A549 (cell line): ENCODE data around the gene ACVR2B. TPM values are rescaled to one million over a fixed set of nuclear protein-coding genes. Genes with fewer than 3 reads are reported as not detected.

ENCODE experiments used
- ATAC-seq, 2 experiments: fragments of 200-7000 bp in 1 of 2; fragments of >200 bp in 1 of 2; cut with Nextera tagmentation in 1 of 2; cut with Tn5 transposase in 1 of 2; 3 replicates each; pipeline versions ENCODE4 v1.8.0 to v1.9.1; 2018 to 2020; ENCODE audit warnings: mild to moderate bottlenecking in 1 of 2, moderate library complexity in 1 of 2
- CTCF ChIA-PET: fragments of 300-600 bp; sonication (Branson Sonifier 250); formaldehyde crosslinking; extraction: SDS; loops from one replicate; lab custom pipeline; 2021; ENCODE audit warnings: antibody characterized with exemption, inconsistent platforms; lab: Yijun Ruan, JAX
- POLR2A ChIA-PET: fragments of 350-600 bp; formaldehyde crosslinking; extraction: SDS; loops from one replicate; lab custom pipeline; 2021; ENCODE audit warnings: antibody characterized with exemption, inconsistent platforms; lab: Yijun Ruan, JAX
- DNase-seq, 2 experiments: peaks; one replicate each; pipeline versions ENCODE4 v3.0.0 to v3.0.0-alpha.2; 2011 to 2016; ENCODE audit warnings: low read depth in 1 of 2, low spot score in 1 of 2
- FAIRE-seq: peaks from 2 replicates; lab custom pipeline; 2011; peaks lifted over from hg19 to GRCh38; lab: Jason Lieb, UNC
- H3K27ac ChIP-seq, 2 experiments: fragments of >200 bp; sonication (Bioruptor Twin); formaldehyde crosslinking; 3 replicates each; pipeline ENCODE4 v1.5.1; 2016 to 2017
- H3K4me1 ChIP-seq: fragments of >200 bp; sonication (Bioruptor Twin); formaldehyde crosslinking; 3 replicates; pipeline ENCODE4 v1.6.1; 2016
- H3K4me2 ChIP-seq: fragments of >200 bp; sonication (Bioruptor Twin); formaldehyde crosslinking; 3 replicates; pipeline ENCODE4 v1.6.1; 2016
- H3K4me3 ChIP-seq: fragments of >200 bp; sonication (Bioruptor Twin); formaldehyde crosslinking; 3 replicates; pipeline ENCODE4 v1.5.1; 2016
- H3K9me3 ChIP-seq: fragments of >200 bp; sonication (Bioruptor Twin); formaldehyde crosslinking; 3 replicates; pipeline ENCODE4 v1.6.1; 2016
- ATOH8 ChIP-seq: fragments of 250-450 bp; sonication (Bioruptor Pico); IDR thresholded peaks from 2 replicates; pipeline ENCODE4 v1.5.0; 2020; ENCODE audit warnings: low read depth, mild to moderate bottlenecking, moderate library complexity
- CBX2 ChIP-seq: fragments of 200-600 bp; sonication (generic); IDR thresholded peaks from 2 replicates; pipeline ENCODE4 v1.6.1; 2016; ENCODE audit warnings: low read depth, mild to moderate bottlenecking, borderline replicate concordance
- CHD2 ChIP-seq: fragments of 150-350 bp; IDR thresholded peaks from 2 replicates; pipeline ENCODE4 v1.6.1; 2014; ENCODE audit warnings: low read length; ENCODE audit not compliant: partially characterized antibody
- CHD4 ChIP-seq: fragments of 200-600 bp; sonication (generic); IDR thresholded peaks from 2 replicates; pipeline ENCODE4 v1.6.1; 2016; ENCODE audit warnings: antibody characterized with exemption, mild to moderate bottlenecking, borderline replicate concordance
- FOSB ChIP-seq: fragments of 250-450 bp; sonication (Bioruptor Pico); IDR thresholded peaks from 2 replicates; pipeline ENCODE4 v1.5.0; 2020; ENCODE audit warnings: mild to moderate bottlenecking, moderate library complexity
- HDAC2 ChIP-seq: fragments of 200-600 bp; sonication (generic); IDR thresholded peaks from 2 replicates; pipeline ENCODE4 v1.6.1; 2016
- HOXB13 ChIP-seq: fragments of 250-450 bp; sonication (Bioruptor Pico); IDR thresholded peaks from 2 replicates; pipeline ENCODE4 v1.5.0; 2020; ENCODE audit warnings: low read depth, mild to moderate bottlenecking, moderate library complexity
- MAX ChIP-seq: IDR thresholded peaks from 2 replicates; pipeline ENCODE4 v1.6.1; 2012
- POLR2AphosphoS2 ChIP-seq: conservative IDR thresholded peaks from 2 replicates; pipeline ENCODE4 v1.6.1; 2012; ENCODE audit warnings: low read length, improper control_type of control experiment, inconsistent platforms
- RAD21 ChIP-seq, 2 experiments: fragments of >200 bp in 1 of 2; sonication (Bioruptor Twin) in 1 of 2; formaldehyde crosslinking in 1 of 2; IDR thresholded peaks in 1 of 2; conservative IDR thresholded peaks in 1 of 2; 2 replicates in 1 of 2; 3 replicates in 1 of 2; pipeline ENCODE4 v1.6.1; 2012 to 2018; ENCODE audit warnings: inconsistent platforms in 1 of 2
- TFCP2L1 ChIP-seq: fragments of 250-450 bp; sonication (Bioruptor Pico); IDR thresholded peaks from 2 replicates; pipeline ENCODE4 v1.5.0; 2021; ENCODE audit warnings: mild to moderate bottlenecking
- TP53 ChIP-seq: fragments of 250-450 bp; sonication (Bioruptor Pico); IDR thresholded peaks from 2 replicates; pipeline ENCODE4 v1.5.0; 2021; ENCODE audit warnings: mild to moderate bottlenecking, moderate library complexity
- WGBS: methylation state at CpG from one replicate; pipeline ENCODE4 v1.1.6; 2017; ENCODE audit errors: missing lambda C conversion rate; 5-methylcytosine and 5-hydroxymethylcytosine counted together
- polyA plus RNA-seq, 4 experiments: library from polyadenylated mRNA; depleted of rRNA in 3 of 4; stranded (reverse); fragments of >200 nt; fragmentation: RNase III in 1 of 4; extraction: RNeasy Plus Mini Kit Qiagen cat#74134 plus additional on column Dnase treatment in 1 of 4; gene quantifications; 2 replicates in 3 of 4; 3 replicates in 1 of 4; pipeline ENCODE4 v1.2.3, GENCODE V29; 2011 to 2017
- small RNA-seq, 6 experiments: library from RNA; depleted of rRNA; stranded (forward); fragments of <200 nt; gene quantifications; one replicate each; pipeline ENCODE3, GENCODE V24; 2012

The ACVR2B gene
- polyA plus RNA-seq, 2 of the 4 experiments (the other 2 are of a cell fraction), result 1.2 to 2.8 TPM

- Histone ChIP-seq H3K4me1 (no peaks in the 10 kb centered on the region), H3K4me3 (no peak overlapping the region), H3K9me3 (no peaks in the 10 kb centered on the region), H3K4me2 (no peak overlapping the region), H3K27ac (no peak overlapping the region)
- ChIA-PET POLR2A (no interaction called here), CTCF (interaction anchor here (0.6 to 1.2 kb wide), 3 partner anchors 10 to 21 kb away, joined by 3 to 7 read pairs (median 3); no protein-coding TSS in a partner anchor)
- 83% methylated on average over 9 of the region's 9 CpGs for WGBS
- ATAC-seq, result no peak
- no peak for TF ChIP-seq CHD2
- no peak for TF ChIP-seq ATOH8 (CRISPR knock-in tag)
- TF ChIP-seq CBX2, result no peak
- no peak for TF ChIP-seq CHD4
- no peak for TF ChIP-seq FOSB (CRISPR knock-in tag)
- TF ChIP-seq TFCP2L1 (CRISPR knock-in tag), result no peak
- no peak for TF ChIP-seq RAD21 (conservative IDR thresholded peaks at IDR 0.05 in 1 of 2, IDR thresholded peaks at IDR 0.05 in 1 of 2)
- TF ChIP-seq MAX, result no peak
- TF ChIP-seq HDAC2, result no peak
- no peak for TF ChIP-seq TP53 (CRISPR knock-in tag)
- no peak for TF ChIP-seq HOXB13
- no peak for TF ChIP-seq POLR2AphosphoS2
- FAIRE-seq, result no peak
- no peak for DNase-seq
These were observed 88.1 kb downstream of the ACVR2B start for GRCh38 chr3:38541806-38542205.

Small RNA genes lying within 50 kb of the gene (small RNA-seq; reads per million reads assigned to genes)
- 0 reads per million in 6 experiments for gene RF00019

Other genes starting within 250 kb of the ACVR2B start
- 0.21 TPM in 1 of 2 replicates, not detected in the other for gene SLC22A13, start 188.1 kb upstream of the ACVR2B start, polyA plus RNA-seq (2011; rRNA removed)
- gene SLC22A13, start 188.1 kb upstream of the ACVR2B start, polyA plus RNA-seq (2017; fragmentation: RNase III; extraction: RNeasy Plus Mini Kit Qiagen cat#74134 plus additional on column Dnase treatment), result 0.08 to 0.16 TPM (median 0.13 TPM) in 3 replicates
- gene SLC22A14, start 171.6 kb upstream of the ACVR2B start, polyA plus RNA-seq (2011; rRNA removed), result 0.04 and 0.05 TPM in 2 replicates
- gene SLC22A14, start 171.6 kb upstream of the ACVR2B start, polyA plus RNA-seq (2017; fragmentation: RNase III; extraction: RNeasy Plus Mini Kit Qiagen cat#74134 plus additional on column Dnase treatment), result 0.11 TPM in 1 of 3 replicates, not detected in the others
- 5.4 and 6.6 TPM in 2 replicates for gene XYLB, start 107.1 kb upstream of the ACVR2B start, polyA plus RNA-seq (2011; rRNA removed)
- 4.4 to 4.9 TPM (median 4.8 TPM) in 3 replicates for gene XYLB, start 107.1 kb upstream of the ACVR2B start, polyA plus RNA-seq (2017; fragmentation: RNase III; extraction: RNeasy Plus Mini Kit Qiagen cat#74134 plus additional on column Dnase treatment)
- gene EXOG, start 42.5 kb downstream of the ACVR2B start, polyA plus RNA-seq (2011; rRNA removed), result 16.6 and 17.1 TPM in 2 replicates
- gene EXOG, start 42.5 kb downstream of the ACVR2B start, polyA plus RNA-seq (2017; fragmentation: RNase III; extraction: RNeasy Plus Mini Kit Qiagen cat#74134 plus additional on column Dnase treatment), result 11.2 to 16.0 TPM (median 12.9 TPM) in 3 replicates
- gene SCN5A, start 195.8 kb downstream of the ACVR2B start, polyA plus RNA-seq (2011; rRNA removed), result 0.19 and 0.26 TPM in 2 replicates
- gene SCN5A, start 195.8 kb downstream of the ACVR2B start, polyA plus RNA-seq (2017; fragmentation: RNase III; extraction: RNeasy Plus Mini Kit Qiagen cat#74134 plus additional on column Dnase treatment), result 0.09 to 0.16 TPM (median 0.13 TPM) in 3 replicates